GM21737 (cell line): ENCODE data around the gene C11orf91.

Source experiments
- ATAC-seq: cut with Tn5 transposase; IDR thresholded peaks from one replicate; pipeline ENCODE4 v1.9.1; 2021; ENCODE audit warnings: mild to moderate bottlenecking, moderate library complexity; ENCODE audit not compliant: unreplicated experiment

The C11orf91 gene

GRCh38 chr11:33654594-33654993 lies 46.0 kb downstream of the C11orf91 start:
- no peak for ATAC-seq

GRCh38 chr11:33652930-33653329 lies 47.7 kb downstream of the C11orf91 start:
- no peak for ATAC-seq

- no peak for ATAC-seq
These were observed 48.2 kb downstream of the C11orf91 start for GRCh38 chr11:33652431-33652830.

GRCh38 chr11:33651990-33652389 lies 48.6 kb downstream of the C11orf91 start:
- ATAC-seq = no peak

- no peak for ATAC-seq
These were observed 49.1 kb downstream of the C11orf91 start for GRCh38 chr11:33651555-33651954.

GRCh38 chr11:33649944-33650343 lies 50.7 kb downstream of the C11orf91 start:
- ATAC-seq = no peak
